ENCODE measurements around the gene HDGFL1. TPM values are rescaled to one million over a fixed set of nuclear protein-coding genes. Genes with fewer than 3 reads are reported as not detected.

HDGFL1 gene
- total RNA-seq, 1 donor from 2014 or later: not detected

- intact Hi-C loops (cut with DNase I): no loop called here
- H3K4me3 ChIP-seq: no peak overlapping the region
- H3K27me3 ChIP-seq: no peaks in the 10 kb centered on the region
- H3K4me1 ChIP-seq: peaks cover 6% of the 10 kb centered on the region
- no peak for TF ChIP-seq POLR2AphosphoS5 (IDR thresholded peaks at IDR 0.05; ENCODE audit: insufficient read depth in 1 of 2, low read depth in 1 of 2)
- TF ChIP-seq POLR2A (IDR thresholded peaks at IDR 0.05): no peak
- TF ChIP-seq CTCF (IDR thresholded peaks at IDR 0.05): no peak
- H3K27ac ChIP-seq: no peak overlapping the region
- no peaks in the 10 kb centered on the region for H3K9me3 ChIP-seq
- no peak for DNase-seq (ENCODE audit: extremely low spot score in 2 of 2)
- no peaks in the 10 kb centered on the region for H3K36me3 ChIP-seq
These were observed 13.1 kb upstream of the HDGFL1 start for GRCh38 chr6:22556266-22556665.

- peaks cover 6% of the 10 kb centered on the region for H3K4me1 ChIP-seq
- intact Hi-C loops (cut with DNase I): no loop called here
- no peak overlapping the region for H3K4me3 ChIP-seq
- no peaks in the 10 kb centered on the region for H3K9me3 ChIP-seq
- DNase-seq (ENCODE audit: extremely low spot score in 2 of 2): no peak
- no peaks in the 10 kb centered on the region for H3K27me3 ChIP-seq
- H3K36me3 ChIP-seq: no peaks in the 10 kb centered on the region
- TF ChIP-seq POLR2AphosphoS5 (IDR thresholded peaks at IDR 0.05; ENCODE audit: insufficient read depth in 1 of 2, low read depth in 1 of 2) (no peak), POLR2A (IDR thresholded peaks at IDR 0.05) (no peak), CTCF (IDR thresholded peaks at IDR 0.05) (no peak)
- no peak overlapping the region for H3K27ac ChIP-seq
These were observed 12.4 kb upstream of the HDGFL1 start for GRCh38 chr6:22557007-22557406.

GRCh38 chr6:22558288-22558882 lies 11.0 kb upstream of the HDGFL1 start:
- Histone ChIP-seq H3K36me3 (no peaks in the 10 kb centered on the region), H3K27me3 (no peaks in the 10 kb centered on the region), H3K4me3 (no peak overlapping the region), H3K4me1 (peaks cover 6% of the 10 kb centered on the region), H3K9me3 (no peaks in the 10 kb centered on the region), H3K27ac (no peak overlapping the region)
- intact Hi-C loops (cut with DNase I): no loop called here
- TF ChIP-seq POLR2AphosphoS5 (IDR thresholded peaks at IDR 0.05; ENCODE audit: insufficient read depth in 1 of 2, low read depth in 1 of 2): no peak
- DNase-seq (ENCODE audit: extremely low spot score in 2 of 2): no peak

- H3K27me3 ChIP-seq: no peaks in the 10 kb centered on the region
- H3K36me3 ChIP-seq: no peaks in the 10 kb centered on the region
- H3K9me3 ChIP-seq: no peaks in the 10 kb centered on the region
- intact Hi-C loops (cut with DNase I): no loop called here
- TF ChIP-seq POLR2A (IDR thresholded peaks at IDR 0.05) (no peak), POLR2AphosphoS5 (IDR thresholded peaks at IDR 0.05; ENCODE audit: insufficient read depth in 1 of 2, low read depth in 1 of 2) (no peak), CTCF (IDR thresholded peaks at IDR 0.05) (no peak)
- no peak overlapping the region for H3K4me3 ChIP-seq
- H3K4me1 ChIP-seq: no peaks in the 10 kb centered on the region
- DNase-seq (ENCODE audit: extremely low spot score in 2 of 2): no peak
- no peak overlapping the region for H3K27ac ChIP-seq
These were observed 512 bp upstream of the HDGFL1 start for GRCh38 chr6:22568854-22569253.

- Histone ChIP-seq H3K27me3 (no peaks in the 10 kb centered on the region), H3K4me3 (no peak overlapping the region), H3K4me1 (no peaks in the 10 kb centered on the region), H3K9me3 (no peaks in the 10 kb centered on the region), H3K27ac (no peak overlapping the region), H3K36me3 (no peaks in the 10 kb centered on the region)
- TF ChIP-seq POLR2A (IDR thresholded peaks at IDR 0.05) (no peak), CTCF (IDR thresholded peaks at IDR 0.05) (no peak), POLR2AphosphoS5 (IDR thresholded peaks at IDR 0.05; ENCODE audit: insufficient read depth in 1 of 2, low read depth in 1 of 2) (no peak)
- no peak for DNase-seq (ENCODE audit: extremely low spot score in 2 of 2)
- intact Hi-C loops (cut with DNase I): no loop called here
These were observed 802 bp downstream of the HDGFL1 start for GRCh38 chr6:22570185-22570551.

Data from vagina (tissue), 2 donors.